HUES48 (cell line): ENCODE data around the gene MSANTD7.
A peak's percentile ranks its signal among the peaks of the same experiment; 100 is the strongest.

Experiments used
- H3K27ac ChIP-seq: one replicate; pipeline ENCODE4 v1.7.0; 2013; ENCODE audit warnings: low read depth, low read length, inconsistent platforms
- H3K27me3 ChIP-seq: 2 replicates; pipeline ENCODE4 v1.6.1; 2013; ENCODE audit warnings: mild to moderate bottlenecking, low read length; ENCODE audit not compliant: control insufficient read depth, insufficient read depth
- H3K36me3 ChIP-seq: 2 replicates; pipeline ENCODE4 v1.6.1; 2013; ENCODE audit warnings: low read length; ENCODE audit not compliant: control insufficient read depth, insufficient read depth
- H3K4me1 ChIP-seq: 2 replicates; pipeline ENCODE4 v1.6.1; 2013; ENCODE audit warnings: mild to moderate bottlenecking, low read length; ENCODE audit not compliant: control insufficient read depth, insufficient read depth
- H3K4me3 ChIP-seq: 2 replicates; pipeline ENCODE4 v1.5.1; 2013; ENCODE audit warnings: mild to moderate bottlenecking, low read depth, low read length
- H3K9ac ChIP-seq: 2 replicates; pipeline ENCODE4 v1.6.1; 2013; ENCODE audit warnings: mild to moderate bottlenecking, low read depth, low read length, moderate library complexity
- H3K9me3 ChIP-seq: 2 replicates; pipeline ENCODE4 v1.6.1; 2013; ENCODE audit warnings: low read length; ENCODE audit not compliant: control insufficient read depth, insufficient read depth

MSANTD7 gene

DNA sequence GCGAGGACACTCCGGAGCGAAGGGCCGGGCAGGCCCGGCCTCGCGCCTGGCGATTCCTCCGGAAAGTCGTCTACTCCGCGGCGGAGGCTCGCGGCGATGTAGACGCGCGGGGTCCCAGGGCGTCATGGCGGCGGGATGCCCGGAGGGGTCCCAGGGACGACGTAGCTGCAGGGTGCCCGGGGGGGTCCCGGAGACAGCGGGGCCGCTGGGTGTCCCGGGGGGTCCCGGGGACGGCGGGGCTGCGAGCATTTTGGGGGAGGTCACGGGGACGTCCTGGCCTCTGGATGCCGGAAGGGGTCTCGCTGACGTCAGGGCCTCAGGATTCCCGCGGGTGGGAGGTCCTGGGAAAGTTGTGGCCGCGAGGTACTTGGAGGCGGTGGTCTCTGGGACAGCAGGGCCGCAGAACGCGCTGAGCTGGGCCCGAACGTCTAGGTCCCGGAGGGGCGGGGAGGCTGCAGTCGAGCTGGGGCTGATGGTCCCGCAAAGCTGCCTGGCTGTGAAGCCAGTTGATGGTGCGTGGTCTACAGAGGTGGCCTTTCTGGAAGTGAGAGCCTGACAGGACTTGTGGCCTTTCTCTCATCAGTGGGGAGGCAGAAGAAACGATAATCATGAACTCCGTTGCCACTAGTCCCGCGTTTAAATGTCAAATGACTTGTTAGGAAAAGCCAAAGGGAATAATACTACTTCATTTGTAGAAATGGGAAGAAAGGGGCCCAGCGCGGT is 637 bp downstream of the MSANTD7 start:
- Histone ChIP-seq H3K4me1 (peaks cover 10% of the 10 kb centered on the region; the same call in 1 of the 2 replicates), H3K9me3 (no peaks in the 10 kb centered on the region), H3K9ac (peak overlapping the region; percentile 94), H3K36me3 (peaks cover 38% of the 10 kb centered on the region), H3K4me3 (peak overlapping the region; percentile 90), H3K27me3 (no peaks in the 10 kb centered on the region), H3K27ac (peak overlapping the region; percentile 96)

- H3K27me3 ChIP-seq: no peaks in the 10 kb centered on the region
- H3K4me3 ChIP-seq: peak overlapping the region; percentile 90
- peak overlapping the region; percentile 96 for H3K27ac ChIP-seq
- H3K9me3 ChIP-seq: no peaks in the 10 kb centered on the region
- H3K9ac ChIP-seq: peak overlapping the region; percentile 94
- peaks cover 10% of the 10 kb centered on the region; the same call in 1 of the 2 replicates for H3K4me1 ChIP-seq
- peaks cover 44% of the 10 kb centered on the region for H3K36me3 ChIP-seq
Observed at GRCh38 chr10:14839305-14839695, 1.2 kb downstream of the MSANTD7 start.

- Histone ChIP-seq H3K27ac (no peak overlapping the region), H3K4me1 (peaks cover 10% of the 10 kb centered on the region; the same call in 1 of the 2 replicates), H3K9ac (no peak overlapping the region), H3K36me3 (peaks cover 52% of the 10 kb centered on the region), H3K9me3 (no peaks in the 10 kb centered on the region), H3K4me3 (no peak overlapping the region), H3K27me3 (no peaks in the 10 kb centered on the region)
Observed at GRCh38 chr10:14840178-14840577, 2.1 kb downstream of the MSANTD7 start.

- no peak overlapping the region for H3K27ac ChIP-seq
- H3K9ac ChIP-seq: no peak overlapping the region
- H3K9me3 ChIP-seq: no peaks in the 10 kb centered on the region
- H3K27me3 ChIP-seq: no peaks in the 10 kb centered on the region
- no peak overlapping the region for H3K4me3 ChIP-seq
- 0 out of 2 replicates have a peak, but pooled peaks cover 4% of the 10 kb centered on the region for H3K4me1 ChIP-seq
- peaks cover 56% of the 10 kb centered on the region for H3K36me3 ChIP-seq
Observed at GRCh38 chr10:14843327-14843988, 5.4 kb downstream of the MSANTD7 start.

- no peaks in the 10 kb centered on the region for H3K27me3 ChIP-seq
- no peak overlapping the region for H3K27ac ChIP-seq
- no peak overlapping the region for H3K4me3 ChIP-seq
- H3K4me1 ChIP-seq: no peaks in the 10 kb centered on the region
- no peak overlapping the region for H3K9ac ChIP-seq
- H3K36me3 ChIP-seq: peaks cover 71% of the 10 kb centered on the region
- no peaks in the 10 kb centered on the region for H3K9me3 ChIP-seq
Observed at GRCh38 chr10:14844948-14845347, 6.8 kb downstream of the MSANTD7 start.

DNA sequence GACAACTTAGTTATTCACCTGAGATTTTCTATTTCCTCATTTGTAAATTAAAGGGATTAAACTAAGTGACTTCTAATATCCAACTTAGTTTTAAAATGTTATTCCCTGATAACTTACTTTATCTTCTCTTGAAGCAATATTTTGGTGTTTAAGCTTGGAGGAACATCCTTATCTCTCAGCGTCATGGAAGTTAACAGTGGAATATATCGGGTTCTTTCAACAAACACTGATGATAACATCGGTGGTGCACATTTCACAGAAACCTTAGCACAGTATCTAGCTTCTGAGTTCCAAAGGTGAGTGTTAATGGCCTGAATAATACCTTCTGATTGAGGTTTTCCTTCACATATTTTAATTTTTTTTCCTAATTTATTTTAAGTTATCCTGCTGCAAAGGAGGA is 14.1 kb downstream of the MSANTD7 start:
- H3K9ac ChIP-seq: no peak overlapping the region
- no peak overlapping the region for H3K27ac ChIP-seq
- H3K27me3 ChIP-seq: no peaks in the 10 kb centered on the region
- peaks cover 82% of the 10 kb centered on the region for H3K36me3 ChIP-seq
- no peaks in the 10 kb centered on the region for H3K9me3 ChIP-seq
- no peak overlapping the region for H3K4me3 ChIP-seq
- no peaks in the 10 kb centered on the region for H3K4me1 ChIP-seq

DNA sequence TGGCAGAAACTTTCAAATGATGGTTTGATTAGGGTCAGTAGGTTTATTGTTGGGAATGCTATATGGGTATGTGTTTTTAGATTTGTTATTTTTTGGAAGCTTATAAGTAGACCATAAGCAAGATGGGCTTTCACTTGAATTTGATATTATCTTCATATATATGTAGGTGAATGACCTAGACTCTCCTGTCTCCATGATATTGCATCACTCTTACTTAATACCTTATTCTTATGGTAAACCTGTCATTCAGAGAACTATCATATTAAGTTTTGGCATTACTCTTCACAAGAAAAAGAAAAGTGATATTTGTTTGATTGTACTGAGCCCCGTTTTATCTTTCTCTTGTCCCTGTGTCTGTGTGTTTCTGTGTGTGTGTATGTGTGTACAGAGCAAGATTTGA is 17.3 kb downstream of the MSANTD7 start:
- Histone ChIP-seq H3K4me1 (no peaks in the 10 kb centered on the region), H3K9me3 (no peaks in the 10 kb centered on the region), H3K4me3 (no peak overlapping the region), H3K27me3 (no peaks in the 10 kb centered on the region), H3K36me3 (peaks cover 88% of the 10 kb centered on the region), H3K27ac (no peak overlapping the region), H3K9ac (no peak overlapping the region)

- Histone ChIP-seq H3K27ac (no peak overlapping the region), H3K4me1 (no peaks in the 10 kb centered on the region), H3K4me3 (no peak overlapping the region), H3K9ac (no peak overlapping the region), H3K9me3 (no peaks in the 10 kb centered on the region), H3K27me3 (no peaks in the 10 kb centered on the region), H3K36me3 (peaks cover 69% of the 10 kb centered on the region)
Observed at GRCh38 chr10:14858338-14858960, 20.3 kb downstream of the MSANTD7 start.

DNA sequence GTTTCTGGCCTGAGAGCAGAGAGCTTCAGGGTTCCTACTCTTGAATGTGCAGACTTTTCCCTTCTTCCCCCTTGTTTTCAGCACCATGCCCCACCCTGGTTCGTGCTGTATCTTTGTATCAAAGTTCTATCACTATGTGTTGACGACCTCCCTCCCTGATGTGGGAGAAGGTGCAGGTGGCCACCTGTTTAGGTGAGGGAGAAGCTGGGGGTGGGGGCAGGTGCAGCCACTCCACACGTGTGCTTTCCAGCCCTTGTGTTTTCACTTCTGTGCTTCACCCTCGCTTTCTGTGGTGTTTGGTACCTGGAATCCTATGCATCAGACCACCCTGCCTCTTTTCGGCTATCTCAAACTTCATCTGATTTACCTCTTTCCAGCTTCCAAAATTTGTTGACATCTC is 20.9 kb downstream of the MSANTD7 start:
- no peak overlapping the region for H3K4me3 ChIP-seq

GRCh38 chr10:14859775-14860174 is 21.7 kb downstream of the MSANTD7 start:
- Histone ChIP-seq H3K4me1 (no peaks in the 10 kb centered on the region), H3K4me3 (no peak overlapping the region), H3K27me3 (no peaks in the 10 kb centered on the region), H3K36me3 (peaks cover 58% of the 10 kb centered on the region), H3K9me3 (no peaks in the 10 kb centered on the region), H3K27ac (no peak overlapping the region), H3K9ac (no peak overlapping the region)

More for the DNA sequence above, 20.9 kb downstream of the MSANTD7 start:
- H3K4me1 ChIP-seq: no peaks in the 10 kb centered on the region
- no peaks in the 10 kb centered on the region for H3K27me3 ChIP-seq
- H3K27ac ChIP-seq: no peak overlapping the region
- peaks cover 65% of the 10 kb centered on the region for H3K36me3 ChIP-seq
- H3K9me3 ChIP-seq: no peaks in the 10 kb centered on the region
- no peak overlapping the region for H3K9ac ChIP-seq

DNA sequence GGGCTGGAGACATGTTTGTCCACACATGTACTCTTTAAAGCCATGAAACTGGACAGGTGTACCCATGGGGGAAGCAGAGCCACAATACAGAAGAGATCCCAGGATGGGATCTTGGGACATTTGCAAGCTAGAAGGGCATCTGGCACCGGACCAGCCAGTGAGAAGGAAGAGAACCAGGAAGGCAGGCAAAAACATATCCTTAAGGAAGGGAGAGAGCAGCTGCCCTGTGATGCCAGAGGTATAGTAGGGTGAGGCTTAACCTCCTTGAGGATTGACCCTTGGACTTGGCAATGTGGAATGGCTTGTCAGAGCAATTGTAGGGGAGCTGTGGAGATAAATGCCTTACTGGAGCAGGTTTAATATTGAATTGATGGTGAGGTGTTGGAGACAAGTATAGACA is 22.7 kb downstream of the MSANTD7 start:
- Histone ChIP-seq H3K9me3 (no peaks in the 10 kb centered on the region), H3K27me3 (no peaks in the 10 kb centered on the region), H3K27ac (no peak overlapping the region), H3K9ac (no peak overlapping the region), H3K36me3 (peaks cover 49% of the 10 kb centered on the region), H3K4me3 (no peak overlapping the region), H3K4me1 (no peaks in the 10 kb centered on the region)
